ENCODE data around the gene MEAK7.

MEAK7 gene

DNA sequence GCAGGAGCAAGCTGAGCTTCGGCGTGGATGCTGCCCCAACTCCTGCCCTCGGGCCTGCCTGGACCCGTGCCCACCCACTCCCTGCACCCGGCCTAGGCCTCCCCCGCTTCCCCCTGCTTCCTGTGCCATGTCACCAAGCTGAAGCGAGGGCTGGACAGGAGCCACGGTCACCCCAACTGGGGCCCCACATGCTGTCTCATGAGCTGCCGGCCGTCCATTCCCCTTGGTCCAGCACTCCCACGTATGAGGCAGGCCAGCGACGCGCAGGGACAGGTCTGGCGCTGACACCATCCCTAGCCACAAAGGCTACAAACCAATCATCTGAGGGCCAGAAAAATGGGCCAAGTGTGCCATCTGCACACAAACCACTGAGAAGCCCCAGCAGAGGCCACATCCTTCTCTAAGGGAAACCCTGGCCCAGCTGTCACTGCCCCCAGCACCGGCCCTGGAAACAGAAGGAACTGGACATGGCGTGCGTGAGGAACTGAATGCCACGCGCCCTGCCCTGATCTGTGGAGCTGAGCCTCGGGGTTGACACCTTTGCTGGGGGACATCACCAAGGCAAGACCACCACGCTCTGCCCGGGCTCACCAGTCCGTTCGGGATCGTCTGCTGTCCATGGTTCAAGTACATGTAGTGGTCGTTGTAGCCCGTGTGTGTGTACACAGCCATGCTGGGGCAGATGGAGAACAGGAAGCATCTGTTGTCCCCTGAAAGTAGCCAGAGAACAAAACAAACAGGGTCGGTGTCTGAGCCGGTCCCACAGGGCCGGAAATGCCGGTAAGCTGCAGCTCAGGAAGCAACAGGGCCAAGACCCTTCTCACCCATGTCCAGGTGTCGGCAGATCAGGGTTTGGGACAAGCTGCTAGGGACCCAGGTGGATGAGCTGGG, 22.2 kb downstream of the MEAK7 start:
- DNase-seq, result peak; percentile 17
- Mint-ChIP-seq H3K4me3 (no peak overlapping the region), H3K36me3 (ENCODE audit: low read depth) (peaks cover 18% of the 10 kb centered on the region), H3K4me1 (ENCODE audit: low read depth) (peaks cover 7% of the 10 kb centered on the region), H3K9me3 (no peaks in the 10 kb centered on the region), H3K27me3 (no peaks in the 10 kb centered on the region), H3K27ac (no peak overlapping the region)

GRCh38 chr16:84481051-84481735, 23.3 kb downstream of the MEAK7 start:
- Mint-ChIP-seq H3K27me3 (no peaks in the 10 kb centered on the region), H3K4me3 (no peak overlapping the region), H3K9me3 (no peaks in the 10 kb centered on the region), H3K4me1 (ENCODE audit: low read depth) (peaks cover 7% of the 10 kb centered on the region), H3K27ac (no peak overlapping the region), H3K36me3 (ENCODE audit: low read depth) (peaks cover 11% of the 10 kb centered on the region)
- DNase-seq, result peak; percentile 14

- peaks cover 6% of the 10 kb centered on the region for H3K36me3 Mint-ChIP-seq (ENCODE audit: low read depth)
- H3K4me1 Mint-ChIP-seq (ENCODE audit: low read depth), result peaks cover 13% of the 10 kb centered on the region
- H3K4me3 Mint-ChIP-seq, result no peak overlapping the region
- no peaks in the 10 kb centered on the region for H3K27me3 Mint-ChIP-seq
- H3K9me3 Mint-ChIP-seq, result no peaks in the 10 kb centered on the region
- no peak overlapping the region for H3K27ac Mint-ChIP-seq
- peak; percentile 20 for DNase-seq
Observed at GRCh38 chr16:84479716-84480450, 24.6 kb downstream of the MEAK7 start.

- Mint-ChIP-seq H3K9me3 (no peaks in the 10 kb centered on the region), H3K4me1 (ENCODE audit: low read depth) (peaks cover 14% of the 10 kb centered on the region), H3K27me3 (no peaks in the 10 kb centered on the region), H3K4me3 (no peak overlapping the region), H3K36me3 (ENCODE audit: low read depth) (peaks cover 3% of the 10 kb centered on the region), H3K27ac (no peak overlapping the region)
- DNase-seq, result peak; percentile 30
Observed at GRCh38 chr16:84478172-84478947, 26.1 kb downstream of the MEAK7 start.

GRCh38 chr16:84477661-84478060, 26.8 kb downstream of the MEAK7 start:
- DNase-seq, result no peak
- no peak overlapping the region for H3K4me3 Mint-ChIP-seq
- peaks cover 14% of the 10 kb centered on the region for H3K4me1 Mint-ChIP-seq (ENCODE audit: low read depth)
- H3K36me3 Mint-ChIP-seq (ENCODE audit: low read depth), result peaks cover 6% of the 10 kb centered on the region
- H3K27me3 Mint-ChIP-seq, result no peaks in the 10 kb centered on the region
- no peaks in the 10 kb centered on the region for H3K9me3 Mint-ChIP-seq
- H3K27ac Mint-ChIP-seq, result no peak overlapping the region

GRCh38 chr16:84476401-84476800, 28.1 kb downstream of the MEAK7 start:
- Mint-ChIP-seq H3K4me3 (no peak overlapping the region), H3K9me3 (peaks cover 5% of the 10 kb centered on the region), H3K27me3 (no peaks in the 10 kb centered on the region), H3K4me1 (ENCODE audit: low read depth) (peaks cover 14% of the 10 kb centered on the region), H3K27ac (no peak overlapping the region), H3K36me3 (ENCODE audit: low read depth) (peaks cover 11% of the 10 kb centered on the region)
- peak; percentile 5 for DNase-seq

DNA sequence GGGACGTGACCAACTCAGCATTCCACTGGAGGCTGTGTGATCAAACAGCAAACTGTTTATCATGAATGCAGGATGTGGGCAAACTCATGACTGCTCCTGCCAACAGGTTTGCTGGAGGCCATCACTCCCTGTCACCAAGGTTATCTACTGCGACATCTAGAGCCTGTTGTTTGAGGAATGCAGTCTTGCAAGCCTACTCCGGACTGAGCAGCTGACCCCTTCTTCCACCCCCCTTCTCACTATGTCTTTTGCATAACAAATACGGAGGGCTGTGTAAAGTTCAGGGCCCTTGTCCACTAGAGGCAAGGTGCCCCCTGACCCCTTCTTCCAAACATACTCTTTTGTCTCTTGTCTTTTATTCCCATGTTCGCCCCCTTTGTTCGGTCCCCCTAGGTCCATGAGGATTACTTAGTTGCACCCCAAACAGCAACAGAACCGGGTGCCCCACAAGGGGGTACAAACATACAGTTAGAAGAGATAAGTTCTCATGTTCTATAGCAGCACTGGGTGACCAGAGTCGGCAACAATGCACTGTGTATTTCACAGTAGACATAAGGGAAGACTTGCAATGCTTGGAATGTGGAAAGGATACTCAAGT, 28.7 kb downstream of the MEAK7 start:
- Mint-ChIP-seq H3K27me3 (no peaks in the 10 kb centered on the region), H3K4me1 (ENCODE audit: low read depth) (peaks cover 14% of the 10 kb centered on the region), H3K36me3 (ENCODE audit: low read depth) (peaks cover 14% of the 10 kb centered on the region), H3K27ac (no peak overlapping the region), H3K4me3 (no peak overlapping the region), H3K9me3 (peaks cover 5% of the 10 kb centered on the region)
- DNase-seq, result peak; percentile 3

GRCh38 chr16:84471966-84472365, 32.5 kb downstream of the MEAK7 start:
- peaks cover 7% of the 10 kb centered on the region for H3K9me3 Mint-ChIP-seq
- no peak overlapping the region for H3K4me3 Mint-ChIP-seq
- H3K4me1 Mint-ChIP-seq (ENCODE audit: low read depth), result peaks cover 7% of the 10 kb centered on the region
- H3K27ac Mint-ChIP-seq, result no peak overlapping the region
- DNase-seq, result peak; percentile 19
- H3K36me3 Mint-ChIP-seq (ENCODE audit: low read depth), result peaks cover 17% of the 10 kb centered on the region
- H3K27me3 Mint-ChIP-seq, result no peaks in the 10 kb centered on the region

DNA sequence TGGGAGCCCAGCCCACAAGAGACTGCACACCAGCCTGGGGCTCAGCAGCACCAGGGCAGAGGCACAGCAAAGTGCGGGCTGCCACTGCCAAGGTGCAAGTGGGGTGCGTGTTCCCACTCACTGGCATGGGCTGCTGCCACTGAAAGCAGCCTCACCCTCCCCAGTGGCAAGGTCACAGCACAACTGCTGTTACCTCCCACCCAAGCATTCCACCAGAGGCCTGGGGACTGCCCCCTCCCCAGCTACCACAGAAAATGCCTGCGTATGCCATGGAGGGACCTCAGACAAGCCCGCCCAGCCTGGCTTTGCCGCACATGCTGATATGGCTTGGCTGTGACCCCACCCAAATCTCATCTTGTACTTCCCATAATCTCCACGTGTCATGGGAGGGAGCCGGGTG, 33.1 kb downstream of the MEAK7 start:
- H3K9me3 Mint-ChIP-seq, result peaks cover 8% of the 10 kb centered on the region
- H3K36me3 Mint-ChIP-seq (ENCODE audit: low read depth), result peaks cover 24% of the 10 kb centered on the region
- no peak overlapping the region for H3K27ac Mint-ChIP-seq
- DNase-seq, result peak; percentile 6
- H3K27me3 Mint-ChIP-seq, result no peaks in the 10 kb centered on the region
- H3K4me1 Mint-ChIP-seq (ENCODE audit: low read depth), result peaks cover 7% of the 10 kb centered on the region
- no peak overlapping the region for H3K4me3 Mint-ChIP-seq

DNA sequence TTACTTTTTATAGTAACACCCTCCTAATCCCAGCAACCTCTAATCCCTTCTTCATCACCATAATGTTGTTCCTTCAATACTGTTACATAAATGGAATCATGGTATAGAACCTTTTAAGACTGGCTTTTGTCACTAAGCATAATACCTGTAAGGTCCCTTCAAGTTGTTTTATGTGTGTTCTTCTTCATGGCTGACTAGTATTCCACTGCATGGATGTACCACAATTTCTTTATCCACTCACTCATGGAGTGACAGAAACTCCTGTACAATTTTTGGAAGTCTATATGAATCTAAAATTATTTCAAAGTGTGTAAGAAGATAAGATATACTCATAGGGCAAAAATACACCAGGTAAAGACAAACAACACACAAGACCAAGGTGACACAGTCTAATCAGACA, 36.8 kb downstream of the MEAK7 start:
- Mint-ChIP-seq H3K27ac (no peak overlapping the region), H3K36me3 (ENCODE audit: low read depth) (peaks cover 26% of the 10 kb centered on the region), H3K4me1 (ENCODE audit: low read depth) (no peaks in the 10 kb centered on the region), H3K27me3 (no peaks in the 10 kb centered on the region), H3K4me3 (no peak overlapping the region), H3K9me3 (peaks cover 10% of the 10 kb centered on the region)
- no peak for DNase-seq

- H3K27ac Mint-ChIP-seq, result no peak overlapping the region
- H3K27me3 Mint-ChIP-seq, result no peaks in the 10 kb centered on the region
- no peak overlapping the region for H3K4me3 Mint-ChIP-seq
- H3K9me3 Mint-ChIP-seq, result peaks cover 10% of the 10 kb centered on the region
- no peak for DNase-seq
- H3K36me3 Mint-ChIP-seq (ENCODE audit: low read depth), result peaks cover 26% of the 10 kb centered on the region
- no peaks in the 10 kb centered on the region for H3K4me1 Mint-ChIP-seq (ENCODE audit: low read depth)
Observed at GRCh38 chr16:84467256-84467655, 37.2 kb downstream of the MEAK7 start.

- no peaks in the 10 kb centered on the region for H3K4me1 Mint-ChIP-seq (ENCODE audit: low read depth)
- no peak overlapping the region for H3K27ac Mint-ChIP-seq
- DNase-seq, result no peak
- H3K9me3 Mint-ChIP-seq, result peaks cover 6% of the 10 kb centered on the region
- no peak overlapping the region for H3K4me3 Mint-ChIP-seq
- peaks cover 23% of the 10 kb centered on the region for H3K36me3 Mint-ChIP-seq (ENCODE audit: low read depth)
- no peaks in the 10 kb centered on the region for H3K27me3 Mint-ChIP-seq
Observed at GRCh38 chr16:84466692-84467091, 37.8 kb downstream of the MEAK7 start.

GRCh38 chr16:84465154-84465553, 39.3 kb downstream of the MEAK7 start:
- Mint-ChIP-seq H3K9me3 (peaks cover 5% of the 10 kb centered on the region), H3K27me3 (no peaks in the 10 kb centered on the region), H3K4me3 (no peak overlapping the region), H3K27ac (no peak overlapping the region), H3K36me3 (ENCODE audit: low read depth) (peaks cover 24% of the 10 kb centered on the region), H3K4me1 (ENCODE audit: low read depth) (no peaks in the 10 kb centered on the region)
- no peak for DNase-seq

GRCh38 chr16:84464116-84464515, 40.3 kb downstream of the MEAK7 start:
- Mint-ChIP-seq H3K9me3 (peaks cover 5% of the 10 kb centered on the region), H3K27ac (no peak overlapping the region), H3K4me3 (no peak overlapping the region), H3K4me1 (ENCODE audit: low read depth) (no peaks in the 10 kb centered on the region), H3K27me3 (no peaks in the 10 kb centered on the region), H3K36me3 (ENCODE audit: low read depth) (peaks cover 24% of the 10 kb centered on the region)
- DNase-seq, result peak; percentile 2

Data from activated T-cell treated with anti-CD3 and anti-CD28 coated beads, Interleukin-2, amount 50 U/mL, for 24 hours (primary cell).